Endothelial cell of umbilical vein (primary cell): ENCODE measurements around the gene KIF26A. TPM values are rescaled to one million over a fixed set of nuclear protein-coding genes. Genes with fewer than 3 reads are reported as not detected.

ENCODE experiments used
- BruUV-seq: library from RNA; stranded (reverse); fragments of 400-500 nt; replicated peaks from 2 replicates; lab custom pipeline; 2021; lab: Mats Ljungman, UMichigan
- CTCF ChIA-PET: fragments of 300-600, 350-600 bp; sonication (Branson Sonifier 250); formaldehyde crosslinking; loops from one replicate; lab custom pipeline; 2021; ENCODE audit warnings: antibody characterized with exemption, inconsistent platforms; lab: Charles Lee
- POLR2A ChIA-PET: fragments of 300-600, 350-600 bp; sonication (Branson Sonifier 250); formaldehyde crosslinking; loops from one replicate; lab custom pipeline; 2021; ENCODE audit warnings: antibody characterized with exemption, inconsistent platforms; lab: Charles Lee
- DNase-seq: peaks from one replicate; pipeline ENCODE4 v3.0.0-alpha.2; 2011; ENCODE audit warnings: low read depth, low spot score
- FAIRE-seq: peaks from 2 replicates; lab custom pipeline; 2011; peaks lifted over from hg19 to GRCh38; lab: Jason Lieb, UNC
- H2AFZ ChIP-seq: 2 replicates; pipeline ENCODE4 v1.6.0; 2012; ENCODE audit warnings: low read depth, low read length, control low read depth, inconsistent platforms
- H3K27ac ChIP-seq: 2 replicates; pipeline ENCODE4 v1.5.1; 2011; ENCODE audit warnings: low read depth, mild to moderate bottlenecking, control low read depth, low read length, moderate library complexity; ENCODE audit not compliant: insufficient read depth
- H3K27me3 ChIP-seq, 2 experiments: 2 replicates each; pipeline versions ENCODE4 v1.6.0 to v1.6.1; 2011; ENCODE audit warnings: low read length in 2 of 2, mixed read lengths in 1 of 2; ENCODE audit not compliant: control insufficient read depth in 2 of 2, insufficient read depth in 2 of 2
- H3K36me3 ChIP-seq, 2 experiments: 2 replicates in 1 of 2; 3 replicates in 1 of 2; pipeline ENCODE4 v1.5.1; 2011; ENCODE audit warnings: low read length in 2 of 2, mild to moderate bottlenecking in 1 of 2, moderate library complexity in 1 of 2; ENCODE audit not compliant: control insufficient read depth in 2 of 2, insufficient read depth in 2 of 2; ENCODE audit errors: extremely low read depth in 1 of 2
- H3K4me1 ChIP-seq: 3 replicates; pipeline ENCODE4 v1.5.1; 2011; ENCODE audit warnings: mild to moderate bottlenecking, low read length; ENCODE audit not compliant: control insufficient read depth, insufficient read depth; ENCODE audit errors: extremely low read depth
- H3K4me2 ChIP-seq: 2 replicates; pipeline ENCODE4 v1.6.1; 2011; ENCODE audit warnings: low read length, control low read depth, mixed read lengths; ENCODE audit not compliant: insufficient read depth
- H3K4me3 ChIP-seq, 3 experiments: fragments of 200-600 bp in 1 of 3; sonication (generic), shearing (Covaris generic) in 1 of 3; replicated peaks in 1 of 3; 2 replicates each; pipeline ENCODE4 v1.5.1; 2011 to 2016; ENCODE audit warnings: control low read depth in 3 of 3, low read length in 3 of 3, mild to moderate bottlenecking in 2 of 3, inconsistent platforms in 1 of 3, low read depth in 1 of 3, moderate library complexity in 1 of 3; ENCODE audit not compliant: insufficient read depth in 1 of 3
- H3K79me2 ChIP-seq: 2 replicates; pipeline ENCODE4 v1.6.0; 2012; ENCODE audit warnings: low read length, inconsistent platforms; ENCODE audit not compliant: control insufficient read depth, insufficient read depth
- H3K9ac ChIP-seq: replicated peaks from 2 replicates; pipeline ENCODE3; 2011; ENCODE audit warnings: low read length, control low read depth; ENCODE audit not compliant: insufficient read depth; ENCODE audit errors: extremely low read depth
- H3K9me1 ChIP-seq: replicated peaks from 3 replicates; pipeline ENCODE4 v1.6.0; 2011; ENCODE audit warnings: mild to moderate bottlenecking, low read length; ENCODE audit not compliant: control insufficient read depth, insufficient read depth; ENCODE audit errors: extremely low read depth
- H3K9me3 ChIP-seq: replicated peaks from 2 replicates; pipeline ENCODE4 v1.5.1; 2012; ENCODE audit warnings: low read length, inconsistent platforms; ENCODE audit not compliant: control insufficient read depth, insufficient read depth
- H4K20me1 ChIP-seq: replicated peaks from 2 replicates; pipeline ENCODE3; 2011; ENCODE audit warnings: mild to moderate bottlenecking, low read length; ENCODE audit not compliant: control insufficient read depth, insufficient read depth; ENCODE audit errors: extremely low read depth
- EZH2 ChIP-seq: IDR thresholded peaks from 2 replicates; pipeline ENCODE4 v1.6.1; 2012; ENCODE audit warnings: borderline replicate concordance, low read depth, mild to moderate bottlenecking, moderate library complexity, low read length, inconsistent platforms; ENCODE audit not compliant: severe bottlenecking
- FOS ChIP-seq: IDR thresholded peaks from 2 replicates; pipeline ENCODE4 v1.6.1; 2011; ENCODE audit warnings: mild to moderate bottlenecking, low read length, moderate library complexity, borderline replicate concordance; ENCODE audit not compliant: insufficient read depth
- GATA2 ChIP-seq: IDR thresholded peaks from 2 replicates; pipeline ENCODE4 v1.7.0; 2011; ENCODE audit warnings: low read depth, mild to moderate bottlenecking, moderate library complexity, mixed read lengths, low read length; ENCODE audit not compliant: insufficient read length, insufficient read depth
- JUN ChIP-seq: IDR thresholded peaks from 2 replicates; pipeline ENCODE4 v1.6.1; 2011; ENCODE audit warnings: borderline replicate concordance, low read depth; ENCODE audit not compliant: insufficient read length, insufficient read depth
- MYC ChIP-seq: IDR thresholded peaks from one replicate; pipeline ENCODE4 v1.6.1; 2011; ENCODE audit warnings: mild to moderate bottlenecking, low read depth, low read length
- POLR2A ChIP-seq: IDR thresholded peaks from 2 replicates; pipeline ENCODE4 v1.6.1; 2012; ENCODE audit warnings: low read depth, mild to moderate bottlenecking, control low read depth, low read length
- POLR2AphosphoS5 ChIP-seq: IDR thresholded peaks from 2 replicates; pipeline ENCODE4 v1.6.1; 2012; ENCODE audit warnings: low read depth, mild to moderate bottlenecking, control low read depth, low read length, moderate library complexity; ENCODE audit not compliant: insufficient read depth
- dilution Hi-C: fragments of 300-500 bp; cut with MboI; formaldehyde crosslinking; loops from one replicate; pipeline ENCODE4 v1.15.0; 2019; ENCODE audit warnings: low sequenced_read_pairs; ENCODE audit not compliant: extremely low pct_ligation_motif_present
- intact Hi-C: fragments of 100-400 bp; cut with micrococcal nuclease; formaldehyde crosslinking; loops from one replicate; pipeline ENCODE4 v1.10.0; 2022
- polyA plus RNA-seq, 4 experiments: library from polyadenylated mRNA; depleted of rRNA in 3 of 4; stranded (reverse) in 3 of 4; unstranded in 1 of 4; fragments of >200 nt; gene quantifications; 2 replicates each; pipeline versions ENCODE4 v1.2.1 to v1.2.3, GENCODE V29; 2011 to 2012; ENCODE audit warnings: missing spikeins in 1 of 4
- total RNA-seq: library from RNA; stranded (reverse); gene quantifications from 2 replicates; pipeline ENCODE4 v1.2.3, GENCODE V29; 2021
- TF ChIP-seq, protein P1 (sequence below): IDR thresholded peaks from 2 replicates; pipeline ENCODE4 v1.6.1; 2011; ENCODE audit not compliant: insufficient read depth, insufficient read length
- TF ChIP-seq, protein P2 (sequence below), 2 donors: IDR thresholded peaks; 1 replicate in 1 of 2; 2 replicates in 1 of 2; pipeline ENCODE4 v1.5.1; 2011; ENCODE audit warnings: low read length in 2 of 2, mild to moderate bottlenecking in 2 of 2, moderate library complexity in 2 of 2, control low read depth in 1 of 2, inconsistent platforms in 1 of 2, low read depth in 1 of 2; ENCODE audit not compliant: insufficient read depth in 1 of 2; ENCODE audit errors: extremely low read depth in 1 of 2

KIF26A gene
- total and polyA plus RNA-seq, 2 donors (not counting 3 experiments of a cell fraction or from before 2014, with no cell fraction given): 3.6 to 10.7 TPM

DNA sequence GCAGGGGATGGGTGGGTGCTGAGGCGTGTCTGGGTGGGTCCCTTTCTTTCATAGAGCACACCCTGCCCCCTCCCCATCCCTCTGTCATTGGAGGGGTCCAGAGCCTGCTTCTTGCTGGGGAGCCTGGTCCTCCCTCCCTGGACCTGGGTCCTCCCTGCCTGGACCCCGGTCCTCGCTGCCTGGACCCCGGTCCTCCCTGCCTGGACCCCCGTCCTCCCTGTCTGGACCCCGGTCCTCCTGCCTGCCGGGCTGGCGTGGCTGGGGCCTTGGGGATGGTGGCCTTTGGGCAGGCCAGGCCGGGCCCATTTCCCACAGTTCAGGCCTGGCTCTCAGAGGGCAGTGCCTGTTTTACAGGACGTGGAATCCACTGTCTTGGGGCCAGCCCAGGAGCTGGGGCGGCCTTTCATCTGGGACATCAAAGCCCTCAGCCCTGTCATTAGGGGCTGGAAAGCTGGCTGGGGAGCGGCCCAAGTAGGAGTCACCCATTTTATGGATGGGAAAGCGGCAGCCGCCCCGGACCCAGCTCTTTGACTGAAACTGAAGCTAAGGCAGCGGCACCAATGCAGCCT, 44.6 kb downstream of the KIF26A start:
- DNase-seq (no peak), FAIRE-seq (no peak)
- no TSS peak for BruUV-seq
- no peak overlapping the region for H3K4me2 ChIP-seq
- H3K4me1 ChIP-seq: peaks cover 11% of the 10 kb centered on the region
- no peak for TF ChIP-seq POLR2A
- no peak for TF ChIP-seq JUN
- no peak for TF ChIP-seq MYC
- TF ChIP-seq, protein P1, sequence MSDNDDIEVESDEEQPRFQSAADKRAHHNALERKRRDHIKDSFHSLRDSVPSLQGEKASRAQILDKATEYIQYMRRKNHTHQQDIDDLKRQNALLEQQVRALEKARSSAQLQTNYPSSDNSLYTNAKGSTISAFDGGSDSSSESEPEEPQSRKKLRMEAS: no peak
- no peak for TF ChIP-seq EZH2
- no peak for TF ChIP-seq POLR2AphosphoS5
- TF ChIP-seq FOS: no peak
- TF ChIP-seq, protein P2, sequence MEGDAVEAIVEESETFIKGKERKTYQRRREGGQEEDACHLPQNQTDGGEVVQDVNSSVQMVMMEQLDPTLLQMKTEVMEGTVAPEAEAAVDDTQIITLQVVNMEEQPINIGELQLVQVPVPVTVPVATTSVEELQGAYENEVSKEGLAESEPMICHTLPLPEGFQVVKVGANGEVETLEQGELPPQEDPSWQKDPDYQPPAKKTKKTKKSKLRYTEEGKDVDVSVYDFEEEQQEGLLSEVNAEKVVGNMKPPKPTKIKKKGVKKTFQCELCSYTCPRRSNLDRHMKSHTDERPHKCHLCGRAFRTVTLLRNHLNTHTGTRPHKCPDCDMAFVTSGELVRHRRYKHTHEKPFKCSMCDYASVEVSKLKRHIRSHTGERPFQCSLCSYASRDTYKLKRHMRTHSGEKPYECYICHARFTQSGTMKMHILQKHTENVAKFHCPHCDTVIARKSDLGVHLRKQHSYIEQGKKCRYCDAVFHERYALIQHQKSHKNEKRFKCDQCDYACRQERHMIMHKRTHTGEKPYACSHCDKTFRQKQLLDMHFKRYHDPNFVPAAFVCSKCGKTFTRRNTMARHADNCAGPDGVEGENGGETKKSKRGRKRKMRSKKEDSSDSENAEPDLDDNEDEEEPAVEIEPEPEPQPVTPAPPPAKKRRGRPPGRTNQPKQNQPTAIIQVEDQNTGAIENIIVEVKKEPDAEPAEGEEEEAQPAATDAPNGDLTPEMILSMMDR (IDR thresholded peaks at IDR 0.05; ENCODE audit: extremely low read depth in 1 of 2, insufficient read depth in 1 of 2, low read depth in 1 of 2, low read length in 2 of 2): no peak
- no peak for TF ChIP-seq GATA2
- CTCF ChIA-PET: interaction anchor here (1.0 to 1.6 kb wide), 2 partner anchors 12 to 381 kb away, joined by 4 to 5 read pairs; no protein-coding TSS in a partner anchor
- H3K9me1 ChIP-seq: no peaks in the 10 kb centered on the region
- H3K36me3 ChIP-seq: no peaks in the 10 kb centered on the region
- no peak overlapping the region for H2AFZ ChIP-seq
- intact Hi-C loops (loop anchor here (10.0 kb wide), 1 partner anchor 252 kb away; no protein-coding TSS in a partner anchor), dilution Hi-C loops (no loop called here)
- no peaks in the 10 kb centered on the region for H4K20me1 ChIP-seq
- POLR2A ChIA-PET: no interaction called here
- no peak overlapping the region for H3K9ac ChIP-seq
- H3K27ac ChIP-seq: no peak overlapping the region
- H3K27me3 ChIP-seq: no peaks in the 10 kb centered on the region
- no peak overlapping the region for H3K4me3 ChIP-seq
- no peaks in the 10 kb centered on the region for H3K79me2 ChIP-seq
- no peaks in the 10 kb centered on the region for H3K9me3 ChIP-seq
